ENCODE data around the gene ZNF714.
"Not testable (repeated sequence)": the region's sequence is repeated elsewhere in the genome, so short reads cannot be mapped to it uniquely, and the experiment has no call there.

Gene ZNF714

DNA sequence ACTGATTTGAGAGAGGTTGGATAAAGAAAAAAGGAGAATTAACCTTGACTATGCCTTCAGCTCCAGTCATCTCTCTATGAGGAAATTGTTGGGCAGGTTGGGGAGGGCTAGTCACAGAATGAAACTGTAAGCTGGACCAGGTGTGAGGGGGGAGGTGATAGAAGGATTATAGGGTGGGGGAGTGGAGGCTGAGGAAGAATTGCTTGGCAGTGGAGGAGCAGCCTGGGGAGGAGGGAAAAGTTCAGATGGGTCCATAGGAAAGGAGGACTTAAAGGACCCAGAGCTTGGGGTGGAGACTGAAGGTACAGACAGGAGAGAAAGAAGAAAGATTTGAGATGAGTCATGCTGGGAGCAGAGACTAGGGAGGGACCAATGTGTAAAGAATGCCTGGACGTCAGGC, 51.6 kb downstream of the ZNF714 start:
- no peak for DNase-seq (ENCODE audit: low read depth in 1 of 2, low spot score in 1 of 2)
- TF ChIP-seq POLR2AphosphoS5 (IDR thresholded peaks at IDR 0.05; ENCODE audit: low read depth), result no peak
- TF ChIP-seq SPI1 (IDR thresholded peaks at IDR 0.05; ENCODE audit: borderline replicate concordance, low read depth), result no peak
- no peak for TF ChIP-seq GABPA (IDR thresholded peaks at IDR 0.05; ENCODE audit: low read depth)
- TF ChIP-seq, protein P1, sequence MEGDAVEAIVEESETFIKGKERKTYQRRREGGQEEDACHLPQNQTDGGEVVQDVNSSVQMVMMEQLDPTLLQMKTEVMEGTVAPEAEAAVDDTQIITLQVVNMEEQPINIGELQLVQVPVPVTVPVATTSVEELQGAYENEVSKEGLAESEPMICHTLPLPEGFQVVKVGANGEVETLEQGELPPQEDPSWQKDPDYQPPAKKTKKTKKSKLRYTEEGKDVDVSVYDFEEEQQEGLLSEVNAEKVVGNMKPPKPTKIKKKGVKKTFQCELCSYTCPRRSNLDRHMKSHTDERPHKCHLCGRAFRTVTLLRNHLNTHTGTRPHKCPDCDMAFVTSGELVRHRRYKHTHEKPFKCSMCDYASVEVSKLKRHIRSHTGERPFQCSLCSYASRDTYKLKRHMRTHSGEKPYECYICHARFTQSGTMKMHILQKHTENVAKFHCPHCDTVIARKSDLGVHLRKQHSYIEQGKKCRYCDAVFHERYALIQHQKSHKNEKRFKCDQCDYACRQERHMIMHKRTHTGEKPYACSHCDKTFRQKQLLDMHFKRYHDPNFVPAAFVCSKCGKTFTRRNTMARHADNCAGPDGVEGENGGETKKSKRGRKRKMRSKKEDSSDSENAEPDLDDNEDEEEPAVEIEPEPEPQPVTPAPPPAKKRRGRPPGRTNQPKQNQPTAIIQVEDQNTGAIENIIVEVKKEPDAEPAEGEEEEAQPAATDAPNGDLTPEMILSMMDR (IDR thresholded peaks at IDR 0.05; ENCODE audit: insufficient read depth, low read length), result no peak
- no peak for TF ChIP-seq REST (IDR thresholded peaks at IDR 0.05; ENCODE audit: insufficient replicate concordance, low read depth)
- Histone ChIP-seq H3K27ac (replicated peaks) (no peak overlapping the region), H3K27me3 (ENCODE audit: insufficient read depth, poor library complexity, severe bottlenecking) (no peaks in the 10 kb centered on the region), H3K4me3 (replicated peaks; ENCODE audit: insufficient read depth, low read length) (no peak overlapping the region)

DNA sequence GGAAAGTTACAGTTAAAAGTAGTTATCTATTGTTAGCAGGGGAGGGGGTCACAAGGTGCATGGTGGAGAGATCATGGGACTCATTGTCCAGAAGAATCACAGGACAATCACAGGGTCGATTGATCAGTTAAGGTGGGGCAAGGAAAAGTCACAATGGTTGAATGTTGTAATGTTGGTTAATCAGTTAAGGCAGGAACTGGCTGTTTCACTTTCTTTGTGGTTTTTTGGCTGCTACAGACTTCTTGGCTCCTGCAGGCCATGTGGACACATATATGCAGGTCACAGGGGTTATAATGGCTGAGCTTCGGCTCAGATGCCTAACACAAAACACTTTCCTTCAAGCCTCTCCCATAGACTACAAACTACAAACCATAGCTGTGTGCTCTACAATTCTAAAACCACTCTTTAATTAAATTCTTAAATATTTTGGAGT, 52.9 kb downstream of the ZNF714 start:
- TF ChIP-seq, protein P1 (IDR thresholded peaks at IDR 0.05; ENCODE audit: insufficient read depth, low read length), result no peak
- TF ChIP-seq POLR2AphosphoS5 (IDR thresholded peaks at IDR 0.05; ENCODE audit: low read depth) (no peak), SPI1 (IDR thresholded peaks at IDR 0.05; ENCODE audit: borderline replicate concordance, low read depth) (no peak), GABPA (IDR thresholded peaks at IDR 0.05; ENCODE audit: low read depth) (no peak), REST (IDR thresholded peaks at IDR 0.05; ENCODE audit: insufficient replicate concordance, low read depth) (no peak)
- no peaks in the 10 kb centered on the region for H3K27me3 ChIP-seq (ENCODE audit: insufficient read depth, poor library complexity, severe bottlenecking)
- no peak overlapping the region for H3K4me3 ChIP-seq (replicated peaks; ENCODE audit: insufficient read depth, low read length)
- peak in 1 of 2 experiments; percentile 18 for DNase-seq (ENCODE audit: low read depth in 1 of 2, low spot score in 1 of 2)
- H3K27ac ChIP-seq (replicated peaks), result no peak overlapping the region

- H3K27me3 ChIP-seq (ENCODE audit: insufficient read depth, poor library complexity, severe bottlenecking), result no peaks in the 10 kb centered on the region
- no peak for DNase-seq (ENCODE audit: low read depth in 1 of 2, low spot score in 1 of 2)
- H3K4me3 ChIP-seq (replicated peaks; ENCODE audit: insufficient read depth, low read length), result no peak overlapping the region
- H3K27ac ChIP-seq (replicated peaks), result no peak overlapping the region
- TF ChIP-seq, protein P1 (IDR thresholded peaks at IDR 0.05; ENCODE audit: insufficient read depth, low read length), result no peak
- TF ChIP-seq POLR2AphosphoS5 (IDR thresholded peaks at IDR 0.05; ENCODE audit: low read depth) (no peak), GABPA (IDR thresholded peaks at IDR 0.05; ENCODE audit: low read depth) (no peak), SPI1 (IDR thresholded peaks at IDR 0.05; ENCODE audit: borderline replicate concordance, low read depth) (no peak)
Observed at GRCh38 chr19:21135433-21135832, 53.4 kb downstream of the ZNF714 start.

GRCh38 chr19:21138130-21138529, 56.1 kb downstream of the ZNF714 start:
- TF ChIP-seq POLR2AphosphoS5 (IDR thresholded peaks at IDR 0.05; ENCODE audit: low read depth) (no peak), GABPA (IDR thresholded peaks at IDR 0.05; ENCODE audit: low read depth) (no peak)

DNA sequence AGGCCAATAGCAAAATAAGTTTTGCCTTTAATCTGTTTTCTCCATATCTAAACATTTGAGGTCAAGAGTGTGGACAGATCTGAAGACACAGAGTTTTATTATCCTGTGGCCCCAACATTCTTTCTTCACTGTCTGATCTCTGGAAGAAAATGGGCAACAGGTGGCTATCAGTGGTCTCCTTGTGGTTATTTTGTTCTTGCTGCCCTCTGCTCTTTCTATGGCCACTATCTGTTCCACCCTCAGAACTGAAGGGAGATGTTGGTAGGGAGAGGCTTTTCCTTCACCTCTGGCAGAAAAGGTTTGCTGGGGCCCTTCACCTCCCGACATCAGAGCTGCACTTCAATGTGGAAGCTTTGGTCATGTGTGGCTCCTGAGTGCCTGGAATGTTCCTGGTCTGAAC, 59.0 kb downstream of the ZNF714 start:
- DNase-seq (ENCODE audit: low read depth in 1 of 2, low spot score in 1 of 2); H3K27me3 ChIP-seq (ENCODE audit: insufficient read depth, poor library complexity, severe bottlenecking); H3K27ac ChIP-seq (replicated peaks); H3K4me3 ChIP-seq (replicated peaks; ENCODE audit: insufficient read depth, low read length): not testable (repeated sequence)

More at GRCh38 chr19:21138130-21138529, 56.1 kb downstream of the ZNF714 start:
- no peak overlapping the region for H3K27ac ChIP-seq (replicated peaks)
- no peaks in the 10 kb centered on the region for H3K27me3 ChIP-seq (ENCODE audit: insufficient read depth, poor library complexity, severe bottlenecking)
- no peak for DNase-seq (ENCODE audit: low read depth in 1 of 2, low spot score in 1 of 2)
- no peak overlapping the region for H3K4me3 ChIP-seq (replicated peaks; ENCODE audit: insufficient read depth, low read length)
